Astrocyte of the hippocampus (primary cell): Measurements from ENCODE around the gene PRSS21.

ENCODE experiments used
- DNase-seq: peaks from one replicate; pipeline ENCODE4 v3.0.0; 2011; ENCODE audit warnings: low read depth, low spot score

PRSS21 gene

DNA sequence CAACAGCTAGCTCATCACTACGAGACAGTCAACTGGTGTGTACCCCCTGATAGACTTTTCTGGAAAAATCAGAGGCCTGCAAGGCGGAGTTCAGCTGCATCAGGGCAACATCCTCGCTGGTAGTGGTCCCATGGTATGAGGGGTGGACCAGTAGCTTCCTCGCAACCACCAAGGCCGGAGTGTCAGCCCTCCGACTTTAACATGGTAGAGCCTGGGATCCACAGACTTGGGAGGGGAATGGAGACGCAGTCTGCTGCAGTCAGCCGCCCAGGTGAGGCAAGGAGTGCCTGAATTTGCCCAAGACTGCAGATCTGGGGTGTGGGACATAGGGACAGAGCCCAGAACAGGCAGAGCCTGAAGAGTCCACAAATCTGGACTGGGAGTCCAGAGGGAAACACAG is 26.5 kb downstream of the PRSS21 start:
- DNase-seq: no peak

DNA sequence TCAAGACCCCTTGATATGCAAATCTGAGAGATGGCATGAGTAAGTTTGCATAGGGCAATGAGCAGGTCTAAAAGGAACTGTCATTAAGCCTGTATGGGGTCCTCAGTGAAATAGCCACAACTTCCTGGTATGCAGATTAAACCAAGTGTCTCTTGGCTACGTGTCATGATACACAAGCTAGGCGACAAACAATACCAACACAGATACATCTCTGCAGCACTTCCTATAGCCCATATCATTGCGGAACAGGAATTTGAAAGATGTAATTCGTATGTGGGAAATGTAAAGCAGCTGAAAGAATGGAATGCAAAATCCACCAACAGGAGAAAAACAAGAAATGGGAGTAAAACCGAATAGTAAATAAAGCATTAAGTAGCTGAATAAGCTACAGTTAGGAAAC is 28.1 kb downstream of the PRSS21 start:
- DNase-seq: no peak

DNA sequence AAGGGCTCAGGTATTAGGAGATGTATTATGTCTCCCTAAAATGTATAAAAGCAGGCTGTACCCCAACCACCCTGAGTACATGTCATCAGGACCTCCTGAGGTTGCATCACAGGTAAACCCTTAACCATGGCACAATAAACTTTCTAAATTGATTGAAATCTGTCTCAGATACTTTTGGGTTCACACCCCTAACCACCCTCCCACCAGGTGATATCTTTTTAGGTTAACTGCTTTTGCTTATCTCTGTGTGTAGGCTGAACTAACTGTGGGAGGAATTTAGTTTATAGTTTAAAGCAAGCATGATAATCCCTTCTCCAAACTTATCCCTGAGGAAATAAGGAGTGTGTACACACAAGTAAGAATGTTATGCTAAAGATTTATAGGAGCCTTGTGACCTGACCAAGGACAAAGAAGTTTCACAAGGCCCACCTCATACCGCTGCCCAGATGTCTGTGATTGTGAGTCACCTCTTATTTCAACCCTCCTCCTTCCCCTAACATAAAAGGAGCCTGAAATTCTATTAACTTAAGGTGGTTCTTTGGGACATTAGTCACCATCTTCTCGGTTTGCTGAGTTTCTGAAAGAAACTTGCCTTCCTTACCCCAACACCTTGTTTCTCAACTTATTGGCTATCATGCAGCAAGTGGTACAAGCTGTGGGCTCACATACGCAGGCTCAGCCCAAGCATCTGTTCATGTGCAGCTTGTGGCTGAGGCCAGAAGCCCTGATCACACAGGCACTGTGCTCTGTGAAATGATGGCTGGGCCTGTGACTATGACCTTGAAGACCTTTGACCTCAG is 29.7 kb downstream of the PRSS21 start:
- peak; percentile 66 for DNase-seq

DNA sequence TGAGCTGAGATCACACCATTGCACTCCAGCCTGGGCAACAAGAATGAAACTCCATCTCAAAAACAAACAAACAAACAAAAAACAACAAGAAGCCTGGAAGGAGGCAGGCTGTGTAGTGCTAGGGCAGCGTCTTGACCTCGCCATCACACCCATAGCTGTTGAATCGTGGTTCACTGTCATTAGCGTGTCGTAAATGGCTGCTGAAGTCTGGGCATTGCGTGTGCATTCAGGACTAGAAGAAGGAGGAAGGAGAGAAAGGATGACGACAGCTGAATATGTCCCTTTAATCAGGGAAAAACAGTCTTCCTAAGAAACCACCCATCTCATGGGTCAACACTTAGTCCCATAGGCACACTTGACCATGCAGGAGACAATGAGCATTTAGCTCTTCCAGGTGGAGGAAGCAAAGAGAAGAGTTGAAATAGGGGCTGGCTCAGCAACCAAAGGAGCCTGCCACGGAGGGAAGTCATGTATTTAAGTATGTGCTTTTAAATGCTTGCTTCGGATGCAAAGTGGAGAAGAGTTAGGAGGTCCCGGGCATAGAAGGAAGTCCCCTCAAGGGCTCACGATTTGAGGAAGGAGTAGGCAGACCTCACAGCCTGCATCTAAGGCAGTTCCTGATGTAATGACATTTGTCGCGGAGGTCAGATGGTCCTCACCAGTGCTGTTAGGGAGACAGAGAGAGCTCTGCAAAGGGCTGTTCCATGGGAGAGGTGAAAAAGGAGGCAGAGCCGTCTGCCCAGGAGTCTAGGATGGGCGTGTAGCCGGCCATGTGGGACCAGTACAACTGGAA is 32.1 kb downstream of the PRSS21 start:
- no peak for DNase-seq

DNA sequence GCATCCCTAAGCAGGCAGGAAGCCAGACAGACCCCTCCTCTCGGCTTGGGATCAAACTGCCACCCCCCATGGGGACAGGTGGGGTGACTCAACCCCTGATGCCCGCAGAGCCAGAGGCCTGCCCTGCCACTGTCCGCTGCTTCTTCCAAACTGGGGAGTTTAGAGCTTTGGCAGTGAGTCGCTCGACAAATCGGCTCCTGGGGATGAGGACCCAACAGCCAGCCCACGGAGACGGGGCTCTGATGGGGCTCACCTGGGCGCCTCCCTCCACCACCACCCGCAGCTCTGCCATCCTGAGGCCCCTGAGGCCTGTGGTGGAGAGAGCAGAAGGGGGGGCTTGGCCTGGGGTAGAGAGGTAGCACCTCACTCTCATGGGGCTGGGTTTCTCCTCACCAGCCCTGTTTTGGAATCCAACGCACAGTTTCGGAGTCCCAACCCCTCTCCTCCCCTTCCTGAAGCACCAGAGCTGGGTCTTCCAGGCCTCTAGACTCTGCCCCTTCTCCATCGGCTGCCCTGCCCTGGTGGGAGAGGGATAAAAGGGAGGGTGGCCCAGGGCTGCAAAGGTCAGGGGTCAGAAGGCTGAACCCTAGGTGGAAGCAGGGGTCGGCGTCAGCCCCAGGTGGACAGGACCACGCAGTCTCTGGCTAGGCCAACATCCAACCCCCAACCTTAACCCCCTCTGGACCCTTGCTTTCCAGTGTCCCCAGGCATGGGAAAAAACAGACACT is 35.1 kb downstream of the PRSS21 start:
- DNase-seq: no peak

DNA sequence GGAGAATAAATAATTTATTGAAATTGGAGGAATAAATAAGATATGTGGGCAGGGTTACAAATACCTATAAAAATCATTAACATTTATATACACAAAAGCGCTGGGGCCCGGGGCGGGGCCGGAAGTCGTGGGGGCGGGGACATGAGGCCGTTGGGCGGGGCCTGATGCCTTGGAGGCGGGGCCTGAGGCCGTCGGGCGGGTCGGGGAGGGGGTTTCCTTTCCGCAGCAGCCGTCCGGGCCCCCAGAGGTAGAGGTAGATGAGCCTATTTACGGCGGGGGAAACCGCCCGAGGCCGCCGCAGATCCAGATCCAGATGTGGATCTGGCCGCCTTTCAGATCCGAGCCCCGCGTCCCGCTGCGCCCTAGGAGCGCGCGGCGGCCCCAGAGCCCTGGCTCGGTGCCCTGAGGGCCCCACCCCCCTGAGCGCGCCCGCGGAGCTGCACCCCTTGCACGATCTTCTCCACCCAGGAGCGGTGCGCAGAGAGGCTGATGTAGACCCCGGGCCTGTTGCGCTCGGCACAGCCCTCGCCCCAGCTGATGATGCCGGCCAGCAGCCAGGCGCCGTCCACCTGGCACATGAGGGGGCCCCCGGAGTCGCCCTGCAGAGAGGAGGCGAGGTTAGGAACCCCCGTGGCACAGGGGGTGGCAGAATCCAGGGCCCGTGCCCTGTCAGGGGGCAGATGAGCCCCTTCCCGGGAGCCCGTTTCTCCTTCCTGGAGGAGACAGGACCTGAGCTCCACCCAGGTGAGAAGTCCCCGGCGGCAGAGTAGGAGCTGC is 35.9 kb downstream of the PRSS21 start:
- DNase-seq: no peak

DNA sequence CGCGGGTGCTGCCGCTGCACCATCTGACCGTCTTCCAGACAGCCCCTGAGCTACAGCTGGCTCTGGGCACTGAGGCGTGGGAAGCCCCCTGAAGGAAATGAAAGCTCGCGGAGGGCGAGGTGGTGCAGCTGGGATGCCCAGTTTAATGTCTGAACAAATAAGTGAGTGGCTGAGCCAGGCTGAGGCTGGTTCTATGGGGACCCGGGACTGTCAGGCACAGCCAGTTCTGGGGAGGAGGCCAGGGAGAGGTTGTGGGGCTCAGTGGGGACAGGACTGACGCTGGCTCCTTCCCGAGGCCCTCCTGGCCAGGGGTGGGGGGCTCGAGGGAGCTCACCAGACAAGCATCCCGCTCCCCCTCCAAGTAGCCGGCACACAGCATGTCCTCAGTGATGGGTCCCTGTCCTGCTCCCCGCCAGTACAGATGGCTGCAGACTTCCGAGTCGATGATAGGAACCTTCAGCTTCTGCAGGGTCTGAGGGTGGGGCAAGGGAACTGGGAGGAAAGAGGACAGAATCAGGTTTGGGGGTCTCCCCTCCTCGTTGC is 36.6 kb downstream of the PRSS21 start:
- no peak for DNase-seq

DNA sequence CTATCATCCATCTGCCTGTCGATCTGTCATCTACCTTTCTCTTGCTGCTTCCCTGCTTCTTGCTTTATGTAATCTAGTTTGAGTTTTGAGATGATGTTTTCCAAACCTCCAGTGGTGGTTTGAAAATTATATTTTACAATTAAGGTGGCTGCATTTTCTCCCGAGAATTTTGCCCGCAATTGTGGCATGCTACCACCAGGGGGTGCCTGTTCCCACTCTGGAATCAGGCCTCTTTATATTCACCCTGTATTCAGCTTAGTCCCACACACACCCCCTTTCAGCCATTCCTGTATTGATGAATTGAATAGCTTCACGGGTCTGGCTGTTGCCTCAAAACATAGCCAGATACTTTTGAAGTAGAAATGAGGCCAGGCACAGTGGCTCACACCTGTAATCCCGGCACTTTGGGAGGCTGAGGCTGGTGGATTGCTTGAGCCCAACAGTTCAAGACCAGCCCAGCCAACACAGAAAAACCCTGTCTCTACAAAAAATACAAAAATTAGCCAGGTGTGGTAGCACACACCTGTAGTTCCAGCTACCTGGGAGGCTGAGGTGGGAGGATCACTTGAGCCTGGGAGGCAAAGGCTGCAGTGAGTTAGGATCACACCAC is 37.8 kb downstream of the PRSS21 start:
- DNase-seq: no peak

DNA sequence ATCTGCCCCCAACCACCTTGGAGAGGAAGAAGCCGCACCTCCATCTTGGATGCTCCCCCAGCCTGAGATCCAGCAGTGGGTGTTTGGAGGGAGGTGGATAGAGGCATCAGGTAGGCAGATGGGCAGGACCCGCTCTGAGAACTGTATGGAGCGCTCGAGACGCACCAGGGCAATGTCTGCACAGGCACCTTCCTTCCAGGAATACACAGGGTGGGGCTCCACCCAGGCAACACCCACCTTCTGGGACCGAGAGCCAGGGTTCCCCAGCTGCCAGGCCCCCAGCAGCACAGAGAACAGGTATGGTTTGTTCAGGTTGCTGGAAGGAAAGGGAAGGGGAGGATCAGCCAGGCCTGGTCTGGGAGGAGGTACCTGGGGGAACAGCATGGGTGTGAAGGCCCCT is 38.5 kb downstream of the PRSS21 start:
- no peak for DNase-seq

DNA sequence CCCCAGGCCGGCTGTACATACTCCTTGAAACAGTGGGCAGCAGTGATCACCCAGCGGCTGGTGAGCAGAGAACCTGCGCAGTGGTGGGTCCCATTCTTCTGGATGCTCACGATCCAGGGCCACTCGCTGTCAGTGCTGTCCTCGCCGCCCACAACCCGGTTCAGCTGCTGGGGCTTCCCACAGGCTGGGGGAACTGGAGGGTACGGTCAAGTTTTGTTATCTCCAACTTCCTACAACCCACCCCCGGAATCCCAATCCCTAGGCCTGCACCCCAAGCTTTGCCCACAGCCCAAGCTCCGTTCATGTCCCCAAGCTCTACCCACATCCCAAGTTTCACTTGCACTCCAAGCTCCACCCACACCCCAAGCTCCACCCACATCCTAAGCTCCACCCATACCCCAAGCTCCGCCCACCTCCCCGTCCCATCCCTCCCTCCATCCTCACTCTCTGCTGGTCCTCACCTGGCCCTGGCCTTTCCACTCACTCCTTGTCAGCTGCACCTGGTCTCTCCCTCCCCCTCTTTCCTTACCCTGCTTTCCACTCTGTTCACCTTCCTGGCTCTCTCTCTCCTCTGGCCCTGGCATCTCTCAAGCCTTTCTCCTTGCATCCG is 39.1 kb downstream of the PRSS21 start:
- DNase-seq: no peak

DNA sequence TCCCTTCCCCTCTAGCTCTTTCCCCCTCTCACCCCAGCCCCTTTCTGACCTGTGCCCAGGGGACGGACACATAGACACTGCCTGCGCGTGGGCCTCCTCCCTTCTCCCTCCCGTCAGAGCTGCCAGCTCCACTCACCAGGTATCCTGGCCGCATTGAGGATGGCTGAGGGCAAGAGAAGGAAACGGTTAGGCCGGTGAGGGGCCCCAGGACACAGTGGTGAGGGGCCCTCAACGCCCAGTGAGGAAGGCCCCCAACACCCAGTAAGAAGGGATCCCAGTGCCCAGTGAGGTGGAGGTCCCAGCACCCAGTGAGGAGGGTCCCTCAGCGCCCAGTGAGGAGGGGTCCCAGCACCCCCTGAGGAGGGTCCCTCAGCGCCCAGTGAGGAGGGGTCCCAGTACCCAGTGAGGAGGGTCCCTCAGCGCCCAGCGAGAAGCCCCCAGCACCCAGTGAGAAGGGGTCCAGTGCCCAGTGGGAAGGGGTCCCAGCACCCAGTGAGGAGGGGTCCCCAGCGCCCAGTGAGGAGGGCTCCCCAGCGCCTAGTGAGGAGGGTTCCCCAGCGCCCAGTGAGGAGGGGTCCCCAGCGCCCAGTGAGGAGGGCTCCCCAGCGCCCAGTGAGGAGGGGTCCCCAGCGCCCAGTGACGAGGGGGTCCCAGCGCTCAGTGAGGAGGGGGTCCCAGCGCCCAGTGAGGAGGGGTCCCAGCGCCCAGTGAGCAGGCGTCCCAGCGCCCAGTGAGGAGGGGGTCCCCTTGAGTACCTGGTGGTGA is 39.8 kb downstream of the PRSS21 start:
- DNase-seq: no peak

DNA sequence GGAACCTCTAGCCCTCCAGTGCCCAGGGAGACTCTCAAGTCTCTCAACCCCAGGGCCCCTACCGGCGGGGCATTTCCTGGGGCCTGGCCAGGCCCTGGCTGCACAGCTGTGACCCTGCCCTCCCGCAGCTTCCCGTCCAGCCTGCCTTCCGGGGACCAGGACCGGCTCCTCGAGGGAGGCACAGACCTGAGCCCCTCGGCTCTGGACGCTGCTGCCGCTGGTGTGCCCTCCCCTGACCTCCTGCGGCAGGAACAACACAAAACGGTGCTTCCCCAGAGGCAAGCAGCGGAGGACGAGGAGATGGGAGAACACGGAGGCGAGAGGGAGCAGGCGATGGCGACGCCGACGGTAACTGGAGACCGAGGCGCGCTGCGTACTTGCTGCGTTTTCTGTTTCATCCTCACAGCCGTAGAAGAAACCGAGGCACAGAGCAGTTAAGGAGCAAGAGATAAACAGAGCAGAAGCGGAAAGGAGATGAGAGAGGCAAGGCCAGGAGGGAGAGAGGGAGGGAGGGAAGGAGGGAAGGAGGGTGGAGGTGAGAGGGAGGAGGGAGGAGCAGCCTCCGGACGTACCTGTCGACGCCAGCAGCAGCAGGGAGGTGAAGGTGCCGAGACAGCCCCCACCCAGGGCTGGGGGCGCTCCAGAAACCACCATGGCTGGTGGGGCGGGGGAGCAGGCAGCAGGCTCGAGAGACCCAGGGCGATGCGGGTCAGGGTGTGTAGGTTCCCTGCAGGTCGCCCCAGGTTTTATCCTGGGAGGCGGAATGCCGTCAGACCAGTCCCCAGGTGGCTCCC is 40.6 kb downstream of the PRSS21 start, which contains the start of gene PRSS22:
PRSS22 (minus strand) TSS at position 720 of the 794 bp plus-strand sequence; CDS start at position 654, 66 bp downstream.
- DNase-seq: no peak

DNA sequence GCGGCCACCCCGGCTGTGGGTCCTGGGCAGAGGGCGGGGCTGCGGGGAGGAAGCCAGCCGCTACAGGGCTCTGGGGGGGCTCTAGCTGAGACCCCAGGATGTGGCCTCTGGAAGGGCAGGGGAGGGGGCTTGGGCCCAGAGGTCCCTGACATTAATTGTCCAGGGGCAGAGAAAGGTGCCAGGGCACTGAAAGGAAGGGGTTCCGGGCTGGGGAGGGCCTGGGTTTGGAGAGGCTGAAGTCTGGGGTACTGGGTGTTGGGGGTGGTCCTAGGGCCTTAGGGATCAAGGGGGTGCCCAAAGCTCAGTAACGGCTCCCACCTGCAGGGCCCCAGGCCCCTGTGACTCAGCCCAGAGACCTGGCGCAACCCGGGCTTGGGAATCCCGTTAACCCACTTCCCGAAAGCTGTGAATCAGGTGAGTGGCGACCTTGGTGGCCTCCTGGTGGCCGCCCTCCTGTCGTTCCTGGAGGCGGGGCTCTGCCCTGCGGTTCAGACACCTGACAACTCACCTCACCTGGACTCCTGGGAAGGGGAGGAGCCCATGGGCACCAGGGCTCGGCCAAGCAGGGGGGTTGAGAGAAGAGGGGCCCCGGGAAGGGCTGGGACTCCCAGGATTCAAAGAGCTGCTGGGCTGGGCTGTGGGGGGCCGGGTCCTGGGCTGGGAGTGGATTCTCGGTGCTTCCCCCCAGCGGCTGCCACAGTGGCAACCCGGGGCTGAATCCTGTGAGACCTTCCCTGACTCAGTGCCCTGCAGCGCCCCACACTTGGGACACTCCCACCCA is 41.4 kb downstream of the PRSS21 start:
- DNase-seq: no peak

DNA sequence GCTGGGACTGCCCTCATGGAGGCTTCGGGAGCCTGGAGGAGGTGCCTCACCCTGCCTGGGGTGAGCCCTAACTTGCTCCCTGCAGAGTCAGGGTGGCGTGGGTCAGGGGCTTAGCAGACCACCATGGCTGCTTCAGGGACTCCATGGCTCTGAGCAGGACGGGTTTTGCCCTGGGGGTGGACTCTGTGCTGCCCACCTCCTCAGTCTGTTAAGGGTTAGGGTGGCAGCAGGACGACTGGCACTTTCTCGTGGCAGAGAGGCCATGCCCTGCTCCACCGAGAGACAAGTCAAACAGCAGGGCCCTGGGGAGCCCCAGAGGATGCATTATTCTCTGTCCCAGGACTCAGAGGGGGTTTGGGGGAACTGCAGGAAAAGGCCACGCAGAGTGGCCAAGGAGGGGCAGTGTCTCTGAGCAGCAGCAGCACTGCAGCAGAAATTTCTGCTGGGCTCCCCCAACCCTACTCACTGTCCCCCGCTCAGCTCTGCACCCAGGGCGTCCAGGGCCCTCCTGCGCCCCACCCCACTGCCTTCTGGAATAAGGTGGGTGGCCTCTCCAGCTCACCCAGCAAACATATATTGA is 42.7 kb downstream of the PRSS21 start:
- DNase-seq: no peak

DNA sequence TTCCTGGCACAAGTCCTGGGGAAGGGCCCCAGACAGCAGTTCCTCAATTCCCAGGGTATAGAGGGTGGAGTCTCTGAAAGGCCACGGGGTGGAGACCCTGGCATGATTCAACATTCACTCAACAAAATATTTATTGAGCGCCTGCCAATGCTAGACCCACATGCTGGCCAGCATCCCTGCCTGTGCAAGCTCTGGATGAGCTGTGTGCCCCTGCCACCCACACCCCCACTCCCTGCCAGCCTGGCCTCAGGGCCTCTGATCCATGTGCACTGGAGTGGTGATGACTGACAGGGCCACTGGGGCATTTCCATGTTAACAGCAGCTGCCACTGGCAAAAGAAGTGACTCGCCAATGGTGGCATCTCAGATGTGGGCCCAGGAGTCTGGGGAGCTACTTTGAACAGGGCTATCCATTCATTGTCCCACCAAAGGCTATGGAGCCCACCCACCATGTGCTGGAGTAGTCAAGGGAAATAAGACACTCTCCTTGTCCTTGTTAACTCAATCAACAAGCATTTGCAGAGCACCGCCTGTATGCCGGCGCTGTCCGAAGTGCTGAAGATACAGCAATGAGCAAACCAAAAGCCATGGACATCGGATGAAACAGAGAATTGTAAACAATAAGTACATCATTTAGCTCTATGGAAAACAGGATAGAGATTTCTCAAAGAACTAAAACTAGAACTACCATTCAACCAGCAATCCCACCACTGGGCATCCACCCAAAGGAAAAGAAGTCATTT is 44.0 kb downstream of the PRSS21 start:
- DNase-seq: peak; percentile 22

DNA sequence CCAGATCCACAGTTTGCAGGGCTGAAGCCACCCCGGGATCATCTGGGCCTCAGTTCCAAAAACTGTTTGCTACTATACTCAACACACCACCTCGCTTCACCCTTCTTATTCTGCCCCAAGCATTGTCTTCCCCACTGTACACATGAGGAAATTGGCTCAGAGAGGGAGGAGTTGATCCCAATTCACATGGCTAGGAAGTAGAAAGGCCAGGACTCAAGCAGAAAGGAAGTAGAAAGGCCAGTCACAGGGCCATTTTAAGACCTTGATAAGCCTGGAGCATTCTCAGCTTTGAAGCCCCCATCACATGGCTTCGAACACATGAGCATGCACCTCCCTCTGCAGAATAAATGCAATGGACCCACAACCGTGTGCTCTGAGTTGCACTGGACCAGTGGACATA is 48.6 kb downstream of the PRSS21 start:
- no peak for DNase-seq

DNA sequence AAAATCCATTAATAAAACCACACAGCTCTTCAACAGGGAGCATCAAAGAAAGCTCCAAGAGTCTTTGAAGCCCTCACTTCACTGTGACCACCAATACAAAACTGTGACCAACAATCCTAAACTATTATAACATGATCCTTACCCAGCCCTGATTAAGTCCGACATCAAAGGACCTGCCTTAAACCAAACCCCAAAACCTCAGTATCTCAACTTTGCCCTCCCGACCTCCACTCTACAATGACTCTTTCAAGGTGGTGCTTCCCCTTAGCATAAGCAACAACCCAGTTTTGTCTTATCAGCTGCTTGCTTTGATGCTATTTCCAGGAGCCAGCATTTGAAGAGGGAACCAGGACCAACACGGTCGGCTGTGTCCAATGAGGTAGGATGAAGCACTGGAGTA is 49.4 kb downstream of the PRSS21 start:
- no peak for DNase-seq
